Hepatocyte (in vitro differentiated cells): Measurements from ENCODE around the gene PNPLA2.

Experiments used
- EZH2 ChIP-seq: fragments of 200-600 bp; sonication (generic); IDR thresholded peaks from 2 replicates; pipeline ENCODE4 v1.6.1; 2016; ENCODE audit warnings: antibody characterized with exemption, mild to moderate bottlenecking, borderline replicate concordance
- TF ChIP-seq, protein P1 (sequence below): fragments of 200-600 bp; sonication (generic); IDR thresholded peaks from 2 replicates; pipeline ENCODE4 v1.5.1; 2016; ENCODE audit warnings: antibody characterized with exemption, mild to moderate bottlenecking; ENCODE audit not compliant: poor library complexity

DNA sequence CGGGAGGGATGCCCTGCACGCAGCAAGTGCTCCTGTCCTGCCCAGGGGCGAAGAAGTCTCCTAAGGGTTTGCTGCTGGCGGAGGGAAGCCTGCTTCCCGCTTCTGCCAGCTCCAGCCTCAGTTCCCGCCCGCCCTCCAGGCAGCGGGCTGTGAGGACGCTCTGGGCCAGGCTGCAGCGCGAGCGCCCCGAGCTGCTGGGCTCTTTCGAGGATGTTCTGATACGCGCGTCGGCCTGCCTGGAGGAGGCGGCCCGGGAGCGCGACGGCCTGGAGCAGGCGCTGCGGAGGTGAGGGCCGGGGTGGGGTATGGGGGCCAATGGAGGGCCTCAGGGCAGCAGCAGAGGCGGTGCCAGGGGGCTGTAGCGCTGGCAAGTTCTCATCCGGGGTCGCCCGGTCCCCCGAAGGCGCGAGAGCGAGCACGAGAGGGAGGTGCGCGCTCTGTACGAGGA is 11.2 kb downstream of the PNPLA2 start:
- no peak for TF ChIP-seq EZH2
- TF ChIP-seq, protein P1, sequence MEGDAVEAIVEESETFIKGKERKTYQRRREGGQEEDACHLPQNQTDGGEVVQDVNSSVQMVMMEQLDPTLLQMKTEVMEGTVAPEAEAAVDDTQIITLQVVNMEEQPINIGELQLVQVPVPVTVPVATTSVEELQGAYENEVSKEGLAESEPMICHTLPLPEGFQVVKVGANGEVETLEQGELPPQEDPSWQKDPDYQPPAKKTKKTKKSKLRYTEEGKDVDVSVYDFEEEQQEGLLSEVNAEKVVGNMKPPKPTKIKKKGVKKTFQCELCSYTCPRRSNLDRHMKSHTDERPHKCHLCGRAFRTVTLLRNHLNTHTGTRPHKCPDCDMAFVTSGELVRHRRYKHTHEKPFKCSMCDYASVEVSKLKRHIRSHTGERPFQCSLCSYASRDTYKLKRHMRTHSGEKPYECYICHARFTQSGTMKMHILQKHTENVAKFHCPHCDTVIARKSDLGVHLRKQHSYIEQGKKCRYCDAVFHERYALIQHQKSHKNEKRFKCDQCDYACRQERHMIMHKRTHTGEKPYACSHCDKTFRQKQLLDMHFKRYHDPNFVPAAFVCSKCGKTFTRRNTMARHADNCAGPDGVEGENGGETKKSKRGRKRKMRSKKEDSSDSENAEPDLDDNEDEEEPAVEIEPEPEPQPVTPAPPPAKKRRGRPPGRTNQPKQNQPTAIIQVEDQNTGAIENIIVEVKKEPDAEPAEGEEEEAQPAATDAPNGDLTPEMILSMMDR = no peak
